ENCODE results near the gene SRL. TPM values are rescaled to one million over a fixed set of nuclear protein-coding genes. Genes with fewer than 3 reads are reported as not detected.

The SRL gene
- total RNA-seq, 1 experiment from 2014 or later = not detected

DNA sequence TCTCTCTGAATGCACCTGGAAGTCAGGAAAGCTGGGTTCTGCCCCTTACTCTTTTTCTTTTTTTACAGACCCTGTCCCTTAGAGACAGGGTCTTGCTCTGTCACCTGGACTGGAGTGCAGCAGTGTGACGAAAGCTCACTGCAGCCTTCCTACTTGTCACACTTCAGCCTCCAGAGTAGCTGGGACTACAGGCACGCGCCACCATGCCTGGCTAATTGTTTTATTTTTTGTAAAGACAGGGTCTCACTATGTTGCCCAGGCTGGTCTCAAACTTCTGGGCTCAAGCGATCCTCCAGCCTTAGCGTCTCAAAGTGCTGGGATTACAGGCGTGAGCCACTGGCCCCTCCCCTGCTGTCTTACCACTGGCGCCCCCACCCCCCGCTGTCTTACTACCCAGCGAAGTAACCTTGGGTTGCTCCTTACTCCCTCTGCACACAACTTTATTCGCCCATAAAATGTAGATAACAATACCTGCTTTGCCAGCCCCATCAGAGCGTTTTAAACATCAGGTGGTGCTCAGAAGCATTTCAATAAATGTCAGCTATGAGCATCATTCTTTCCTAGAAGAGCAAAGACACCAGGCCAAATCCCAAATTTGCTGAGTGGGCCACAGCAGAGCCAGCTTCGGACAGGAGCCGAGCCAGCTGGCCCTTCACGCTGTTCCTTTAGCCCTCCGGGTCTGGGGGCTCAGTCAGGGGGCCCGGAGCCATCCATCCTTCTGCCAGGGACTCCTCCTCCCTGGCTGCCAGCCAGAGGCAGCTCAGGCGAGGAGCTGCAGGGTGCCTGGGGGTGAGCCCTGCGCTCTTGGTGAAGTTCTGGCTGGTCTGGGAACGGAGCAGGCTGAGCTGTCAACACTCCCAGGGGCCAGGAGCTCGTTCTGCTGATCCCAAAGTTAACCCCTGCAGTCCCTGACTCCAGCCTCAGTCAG is 24.4 kb downstream of the SRL start:
- no peaks in the 10 kb centered on the region for H3K9me2 ChIP-seq (replicated peaks; ENCODE audit: low read length)
- POLR2A ChIA-PET (ENCODE audit: unreplicated experiment) = interaction anchor here (0.6 kb wide), 1 partner anchor 37 kb away, joined by 4 read pairs; no protein-coding TSS in a partner anchor
- no peaks in the 10 kb centered on the region for H3K79me2 ChIP-seq (ENCODE audit: low read length)
- H3K27ac ChIP-seq (ENCODE audit: low read length) = no peak overlapping the region
- no peaks in the 10 kb centered on the region for H3K9me3 ChIP-seq (ENCODE audit: low read length)
- H3K4me3 ChIP-seq (ENCODE audit: low read length) = no peak overlapping the region
- no peaks in the 10 kb centered on the region for H4K20me1 ChIP-seq (ENCODE audit: low read length)
- CTCF ChIA-PET = no interaction called here
- peaks cover 10% of the 10 kb centered on the region for H3K4me1 ChIP-seq (ENCODE audit: insufficient read depth, low read length)
- TF ChIP-seq, protein P1, sequence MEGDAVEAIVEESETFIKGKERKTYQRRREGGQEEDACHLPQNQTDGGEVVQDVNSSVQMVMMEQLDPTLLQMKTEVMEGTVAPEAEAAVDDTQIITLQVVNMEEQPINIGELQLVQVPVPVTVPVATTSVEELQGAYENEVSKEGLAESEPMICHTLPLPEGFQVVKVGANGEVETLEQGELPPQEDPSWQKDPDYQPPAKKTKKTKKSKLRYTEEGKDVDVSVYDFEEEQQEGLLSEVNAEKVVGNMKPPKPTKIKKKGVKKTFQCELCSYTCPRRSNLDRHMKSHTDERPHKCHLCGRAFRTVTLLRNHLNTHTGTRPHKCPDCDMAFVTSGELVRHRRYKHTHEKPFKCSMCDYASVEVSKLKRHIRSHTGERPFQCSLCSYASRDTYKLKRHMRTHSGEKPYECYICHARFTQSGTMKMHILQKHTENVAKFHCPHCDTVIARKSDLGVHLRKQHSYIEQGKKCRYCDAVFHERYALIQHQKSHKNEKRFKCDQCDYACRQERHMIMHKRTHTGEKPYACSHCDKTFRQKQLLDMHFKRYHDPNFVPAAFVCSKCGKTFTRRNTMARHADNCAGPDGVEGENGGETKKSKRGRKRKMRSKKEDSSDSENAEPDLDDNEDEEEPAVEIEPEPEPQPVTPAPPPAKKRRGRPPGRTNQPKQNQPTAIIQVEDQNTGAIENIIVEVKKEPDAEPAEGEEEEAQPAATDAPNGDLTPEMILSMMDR (conservative IDR thresholded peaks at IDR 0.05; ENCODE audit: low read depth, low read length) = no peak
- TF ChIP-seq EZH2phosphoT487 (IDR thresholded peaks at IDR 0.05; ENCODE audit: borderline replicate concordance, low read length) = no peak
- no peak for TF ChIP-seq EZH2 (IDR thresholded peaks at IDR 0.05; ENCODE audit: low read length, unreplicated experiment)
- intact Hi-C loops (cut with micrococcal nuclease) = no loop called here
- no TSS peak for BruUV-seq (replicated peaks)
- no peak for ATAC-seq
- H3F3A ChIP-seq (ENCODE audit: low read length, unreplicated experiment) = no peaks in the 10 kb centered on the region
- no peak overlapping the region for H3K4me2 ChIP-seq (ENCODE audit: low read length)
- no peak overlapping the region for H2AFZ ChIP-seq (ENCODE audit: low read length)
- H3K27me3 ChIP-seq (ENCODE audit: low read length) = no peaks in the 10 kb centered on the region
- H3K36me3 ChIP-seq (ENCODE audit: low read depth, low read length) = no peaks in the 10 kb centered on the region
- DNase-seq = no peak
- no peak overlapping the region for H3K9ac ChIP-seq (ENCODE audit: low read length)

DNA sequence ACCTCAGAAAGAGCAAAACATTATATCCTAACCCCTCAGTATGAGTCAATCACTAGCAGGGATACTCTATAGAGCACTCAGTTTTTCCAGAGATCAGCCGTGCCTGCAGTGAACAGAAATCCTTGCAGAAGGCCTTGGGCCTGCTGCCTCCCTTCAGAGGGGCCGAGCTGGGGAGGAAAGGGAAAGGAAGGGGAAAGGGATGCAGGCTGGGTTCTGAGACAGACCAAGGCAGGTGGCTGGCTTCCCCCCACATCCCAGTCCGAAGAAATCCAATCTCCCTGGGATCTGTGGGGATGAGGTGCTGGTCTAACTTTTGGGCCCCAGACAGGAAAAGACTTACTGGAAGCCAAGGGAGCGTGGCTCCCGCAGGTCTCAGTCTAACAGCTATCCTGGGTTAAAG is 25.3 kb downstream of the SRL start:
- no TSS peak for BruUV-seq (replicated peaks)
- Histone ChIP-seq H3K4me3 (ENCODE audit: low read length) (no peak overlapping the region), H3K9ac (ENCODE audit: low read length) (no peak overlapping the region), H3K79me2 (ENCODE audit: low read length) (no peaks in the 10 kb centered on the region), H3K4me1 (ENCODE audit: insufficient read depth, low read length) (peaks cover 10% of the 10 kb centered on the region), H3F3A (ENCODE audit: low read length, unreplicated experiment) (no peaks in the 10 kb centered on the region), H2AFZ (ENCODE audit: low read length) (no peak overlapping the region), H3K36me3 (ENCODE audit: low read depth, low read length) (no peaks in the 10 kb centered on the region), H3K9me3 (ENCODE audit: low read length) (no peaks in the 10 kb centered on the region), H3K9me2 (replicated peaks; ENCODE audit: low read length) (no peaks in the 10 kb centered on the region), H3K27me3 (ENCODE audit: low read length) (no peaks in the 10 kb centered on the region), H4K20me1 (ENCODE audit: low read length) (no peaks in the 10 kb centered on the region), H3K27ac (ENCODE audit: low read length) (no peak overlapping the region), H3K4me2 (ENCODE audit: low read length) (no peak overlapping the region)
- DNase-seq = no peak
- CTCF ChIA-PET = no interaction called here
- POLR2A ChIA-PET (ENCODE audit: unreplicated experiment) = no interaction called here
- intact Hi-C loops (cut with micrococcal nuclease) = no loop called here
- TF ChIP-seq EZH2 (IDR thresholded peaks at IDR 0.05; ENCODE audit: low read length, unreplicated experiment) (no peak), EZH2phosphoT487 (IDR thresholded peaks at IDR 0.05; ENCODE audit: borderline replicate concordance, low read length) (no peak)
- TF ChIP-seq, protein P1 (conservative IDR thresholded peaks at IDR 0.05; ENCODE audit: low read depth, low read length) = no peak
- ATAC-seq = no peak

DNA sequence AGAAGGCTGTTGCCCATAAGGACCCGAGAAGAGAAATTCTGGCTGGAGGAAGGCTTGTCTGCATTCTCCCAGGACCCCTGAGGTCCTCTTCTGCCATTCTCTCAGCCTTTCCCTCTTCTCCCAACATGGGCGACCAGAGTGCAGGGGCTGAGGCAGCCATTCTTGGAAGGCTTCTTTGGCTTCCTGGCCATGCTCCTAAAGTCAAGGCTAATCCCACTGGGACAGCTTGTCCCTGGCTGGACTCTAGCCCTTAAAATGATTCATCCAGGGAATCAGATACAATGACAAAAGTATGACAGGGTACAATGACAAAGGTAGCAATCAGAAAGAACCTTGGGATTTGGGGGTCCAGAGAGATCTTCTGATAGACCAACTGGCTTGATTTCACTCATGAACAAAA is 26.8 kb downstream of the SRL start:
- H3K27me3 ChIP-seq (ENCODE audit: low read length) = no peaks in the 10 kb centered on the region
- no peaks in the 10 kb centered on the region for H3K9me3 ChIP-seq (ENCODE audit: low read length)
- ATAC-seq (no peak), DNase-seq (no peak)
- no TSS peak for BruUV-seq (replicated peaks)
- intact Hi-C loops (cut with micrococcal nuclease) = no loop called here
- no peaks in the 10 kb centered on the region for H4K20me1 ChIP-seq (ENCODE audit: low read length)
- POLR2A ChIA-PET (ENCODE audit: unreplicated experiment) = no interaction called here
- TF ChIP-seq EZH2phosphoT487 (IDR thresholded peaks at IDR 0.05; ENCODE audit: borderline replicate concordance, low read length) (no peak), EZH2 (IDR thresholded peaks at IDR 0.05; ENCODE audit: low read length, unreplicated experiment) (no peak)
- TF ChIP-seq, protein P1 (conservative IDR thresholded peaks at IDR 0.05; ENCODE audit: low read depth, low read length) = no peak
- H3K4me3 ChIP-seq (ENCODE audit: low read length) = no peak overlapping the region
- H3K9ac ChIP-seq (ENCODE audit: low read length) = no peak overlapping the region
- peaks cover 10% of the 10 kb centered on the region for H3K4me1 ChIP-seq (ENCODE audit: insufficient read depth, low read length)
- H3F3A ChIP-seq (ENCODE audit: low read length, unreplicated experiment) = no peaks in the 10 kb centered on the region
- H3K9me2 ChIP-seq (replicated peaks; ENCODE audit: low read length) = no peaks in the 10 kb centered on the region
- H3K36me3 ChIP-seq (ENCODE audit: low read depth, low read length) = no peaks in the 10 kb centered on the region
- no peak overlapping the region for H2AFZ ChIP-seq (ENCODE audit: low read length)
- CTCF ChIA-PET = no interaction called here
- no peak overlapping the region for H3K27ac ChIP-seq (ENCODE audit: low read length)
- H3K79me2 ChIP-seq (ENCODE audit: low read length) = no peaks in the 10 kb centered on the region
- no peak overlapping the region for H3K4me2 ChIP-seq (ENCODE audit: low read length)

Measured in PC-3 (cell line).